HEK293T (cell line): ENCODE results near the gene FGF14.

Source experiments
- CTCF ChIA-PET: fragments of 350-600 bp; formaldehyde crosslinking; extraction: SDS; loops from one replicate; lab custom pipeline; 2021; ENCODE audit warnings: antibody characterized with exemption, inconsistent platforms; lab: Yijun Ruan, JAX
- POLR2A ChIA-PET: fragments of 350-600 bp; formaldehyde crosslinking; extraction: SDS; loops from one replicate; lab custom pipeline; 2020; ENCODE audit warnings: antibody characterized with exemption, inconsistent platforms; lab: Yijun Ruan, JAX
- DNase-seq: peaks from one replicate; pipeline ENCODE4 v3.0.0; 2012; ENCODE audit warnings: mixed read lengths; ENCODE audit errors: extremely low spot score
- ARNT ChIP-seq: fragments of 450-650 bp; IDR thresholded peaks from 2 replicates; pipeline ENCODE4 v1.6.1; 2017; ENCODE audit warnings: mild to moderate bottlenecking
- BHLHE40 ChIP-seq: fragments of 450-650 bp; IDR thresholded peaks from 2 replicates; pipeline ENCODE4 v1.6.1; 2016; ENCODE audit warnings: mild to moderate bottlenecking, moderate library complexity, borderline replicate concordance
- CTBP1 ChIP-seq: fragments of 450-650 bp; IDR thresholded peaks from 2 replicates; pipeline ENCODE4 v1.6.1; 2016; ENCODE audit warnings: borderline replicate concordance
- ELF4 ChIP-seq: fragments of 450-650 bp; IDR thresholded peaks from 2 replicates; pipeline ENCODE4 v1.6.1; 2017; ENCODE audit warnings: antibody characterized with exemption
- FOXA1 ChIP-seq: fragments of 450-650 bp; IDR thresholded peaks from 2 replicates; pipeline ENCODE4 v1.6.1; 2016; ENCODE audit warnings: mild to moderate bottlenecking
- FOXK2 ChIP-seq: fragments of 450-650 bp; IDR thresholded peaks from 2 replicates; pipeline ENCODE4 v1.6.1; 2016; ENCODE audit warnings: mild to moderate bottlenecking
- FOXM1 ChIP-seq: fragments of 450-650 bp; IDR thresholded peaks from 2 replicates; pipeline ENCODE4 v1.6.1; 2017; ENCODE audit warnings: mild to moderate bottlenecking, borderline replicate concordance
- HDGF ChIP-seq: fragments of 450-650 bp; IDR thresholded peaks from 2 replicates; pipeline ENCODE4 v1.6.1; 2017; ENCODE audit warnings: antibody characterized with exemption, borderline replicate concordance
- L3MBTL2 ChIP-seq: fragments of 450-650 bp; conservative IDR thresholded peaks from 2 replicates; pipeline ENCODE4 v1.6.1; 2016; ENCODE audit warnings: mild to moderate bottlenecking
- LEF1 ChIP-seq: fragments of 450-650 bp; IDR thresholded peaks from 2 replicates; pipeline ENCODE4 v1.6.1; 2017; ENCODE audit warnings: mild to moderate bottlenecking, borderline replicate concordance
- NFRKB ChIP-seq: fragments of 450-650 bp; IDR thresholded peaks from 2 replicates; pipeline ENCODE4 v1.6.1; 2016; ENCODE audit warnings: mild to moderate bottlenecking, moderate library complexity
- PKNOX1 ChIP-seq: fragments of 450-650 bp; IDR thresholded peaks from 2 replicates; pipeline ENCODE4 v1.6.1; 2016
- SP1 ChIP-seq: fragments of 450-650 bp; IDR thresholded peaks from 2 replicates; pipeline ENCODE4 v1.6.1; 2017
- SUZ12 ChIP-seq: fragments of 450-650 bp; IDR thresholded peaks from 2 replicates; pipeline ENCODE4 v1.6.1; 2016; ENCODE audit warnings: mild to moderate bottlenecking
- TARDBP ChIP-seq: fragments of 450-650 bp; IDR thresholded peaks from 2 replicates; pipeline ENCODE4 v1.6.1; 2016
- ZNF384 ChIP-seq: fragments of 450-650 bp; IDR thresholded peaks from 2 replicates; pipeline ENCODE4 v1.6.1; 2016

Gene FGF14

GRCh38 chr13:102401766-102402165, at the start of gene FGF14:
FGF14 (minus strand) TSS chr13:102402048.
- TF ChIP-seq BHLHE40 = no peak
- TF ChIP-seq LEF1 = no peak
- TF ChIP-seq TARDBP = no peak
- TF ChIP-seq SUZ12 = no peak
- TF ChIP-seq NFRKB = no peak
- TF ChIP-seq L3MBTL2 = no peak
- no peak for TF ChIP-seq SP1
- TF ChIP-seq ARNT = no peak
- no peak for TF ChIP-seq ELF4
- no peak for TF ChIP-seq FOXA1
- TF ChIP-seq HDGF = no peak
- no peak for TF ChIP-seq CTBP1
- CTCF ChIA-PET = no interaction called here
- DNase-seq = no peak
- POLR2A ChIA-PET = no interaction called here

- ChIA-PET CTCF (no interaction called here), POLR2A (no interaction called here)
- no peak for TF ChIP-seq PKNOX1
- no peak for TF ChIP-seq ZNF384
- TF ChIP-seq ELF4 = no peak
- TF ChIP-seq LEF1 = no peak
- no peak for TF ChIP-seq L3MBTL2
- no peak for TF ChIP-seq FOXM1
- TF ChIP-seq TARDBP = no peak
- TF ChIP-seq CTBP1 = no peak
- no peak for TF ChIP-seq FOXK2
- TF ChIP-seq SUZ12 = no peak
- no peak for TF ChIP-seq FOXA1
- TF ChIP-seq ARNT = no peak
- no peak for TF ChIP-seq HDGF
- TF ChIP-seq BHLHE40 = no peak
- no peak for TF ChIP-seq SP1
- no peak for TF ChIP-seq NFRKB
- DNase-seq = no peak
These were observed 41.4 kb upstream of the FGF14 start for GRCh38 chr13:102443249-102443648.

- no peak for DNase-seq
- CTCF ChIA-PET = interaction anchor here (0.5 kb wide), 1 partner anchor 676 kb away, joined by 3 read pairs; no protein-coding TSS in a partner anchor
- no peak for TF ChIP-seq LEF1
- no peak for TF ChIP-seq ZNF384
- no peak for TF ChIP-seq TARDBP
- TF ChIP-seq SUZ12 = no peak
- no peak for TF ChIP-seq FOXK2
- TF ChIP-seq NFRKB = no peak
- POLR2A ChIA-PET = no interaction called here
These were observed 39.2 kb upstream of the FGF14 start for GRCh38 chr13:102441085-102441484.

- POLR2A ChIA-PET = no interaction called here
- DNase-seq = no peak
- TF ChIP-seq SP1 (no peak), LEF1 (no peak), FOXA1 (no peak), ARNT (no peak), PKNOX1 (no peak), ZNF384 (no peak), HDGF (no peak), FOXM1 (no peak), TARDBP (no peak), ELF4 (no peak), SUZ12 (no peak), NFRKB (no peak), CTBP1 (no peak), L3MBTL2 (no peak), FOXK2 (no peak), BHLHE40 (no peak)
These were observed 38.5 kb upstream of the FGF14 start for GRCh38 chr13:102440259-102440936.

GRCh38 chr13:102422690-102423089, 20.8 kb upstream of the FGF14 start:
- no peak for DNase-seq
- CTCF ChIA-PET = no interaction called here
- TF ChIP-seq FOXK2 (no peak), ELF4 (no peak), FOXM1 (no peak), ARNT (no peak), SUZ12 (no peak), BHLHE40 (no peak), SP1 (no peak), HDGF (no peak), FOXA1 (no peak), PKNOX1 (no peak), LEF1 (no peak), TARDBP (no peak), L3MBTL2 (no peak), ZNF384 (no peak)
- POLR2A ChIA-PET = no interaction called here

More at GRCh38 chr13:102440259-102440936, 38.5 kb upstream of the FGF14 start:
- CTCF ChIA-PET = interaction anchor here (0.5 kb wide), 1 partner anchor 676 kb away, joined by 3 read pairs; no protein-coding TSS in a partner anchor

- no peak for TF ChIP-seq FOXA1
- TF ChIP-seq FOXK2 = no peak
- TF ChIP-seq L3MBTL2 = no peak
- no peak for TF ChIP-seq ZNF384
- no peak for TF ChIP-seq TARDBP
- CTCF ChIA-PET = no interaction called here
- POLR2A ChIA-PET = no interaction called here
- DNase-seq = no peak
These were observed 3.8 kb upstream of the FGF14 start for GRCh38 chr13:102405499-102406100.
